Pons (tissue), 1 donor: ENCODE measurements around the gene NHLRC3.
"Not testable (repeated sequence)": the region's sequence is repeated elsewhere in the genome, so short reads cannot be mapped to it uniquely, and the experiment has no call there.

ENCODE experiments used
- DNase-seq: peaks from one replicate; pipeline ENCODE4 v3.0.0-alpha.2; 2016; ENCODE audit warnings: low spot score

Gene NHLRC3

GRCh38 chr13:39037880-39038568 lies at the start of gene NHLRC3, which contains the start of gene PROSER1:
Gene NHLRC3 (plus strand): TSS chr13:39038456. CDS start chr13:39038640, 184 bp downstream.
Gene PROSER1 (minus strand): TSS chr13:39038089. CDS start chr13:39037242, 847 bp downstream.
- DNase-seq, result peak; percentile 96

- DNase-seq, result no peak
Observed at GRCh38 chr13:38990693-38991092, 47.6 kb upstream of the NHLRC3 start, which contains the start of gene STOML3. Gene STOML3 (minus strand): TSS chr13:38990831. CDS start chr13:38990721, 110 bp downstream.

- no peak for DNase-seq
Observed at GRCh38 chr13:38993381-38993780, 44.9 kb upstream of the NHLRC3 start.

- DNase-seq, result no peak
Observed at GRCh38 chr13:38998739-38999138, 39.5 kb upstream of the NHLRC3 start.

GRCh38 chr13:39006371-39007111 lies 31.7 kb upstream of the NHLRC3 start:
- DNase-seq, result not testable (repeated sequence)

GRCh38 chr13:39012608-39013007 lies 25.6 kb upstream of the NHLRC3 start:
- DNase-seq, result no peak

- no peak for DNase-seq
Observed at GRCh38 chr13:39013462-39013861, 24.8 kb upstream of the NHLRC3 start.

- DNase-seq, result no peak
Observed at GRCh38 chr13:39016087-39016486, 22.2 kb upstream of the NHLRC3 start.

GRCh38 chr13:39016787-39017186 lies 21.5 kb upstream of the NHLRC3 start:
- DNase-seq, result peak; percentile 58

- no peak for DNase-seq
Observed at GRCh38 chr13:39020853-39021462, 17.3 kb upstream of the NHLRC3 start.

- no peak for DNase-seq
Observed at GRCh38 chr13:39023316-39023715, 14.9 kb upstream of the NHLRC3 start.

- DNase-seq, result no peak
Observed at GRCh38 chr13:39023761-39024160, 14.5 kb upstream of the NHLRC3 start.

- DNase-seq, result no peak
Observed at GRCh38 chr13:39025433-39025839, 12.8 kb upstream of the NHLRC3 start.

GRCh38 chr13:39032150-39032549 lies 6.1 kb upstream of the NHLRC3 start:
- no peak for DNase-seq

GRCh38 chr13:39034085-39034484 lies 4.2 kb upstream of the NHLRC3 start:
- no peak for DNase-seq

- DNase-seq, result no peak
Observed at GRCh38 chr13:39035204-39035603, 3.1 kb upstream of the NHLRC3 start.

GRCh38 chr13:39035799-39036198 lies 2.5 kb upstream of the NHLRC3 start:
- no peak for DNase-seq

GRCh38 chr13:39036212-39036611 lies 2.0 kb upstream of the NHLRC3 start:
- no peak for DNase-seq

GRCh38 chr13:39037410-39037879 lies 811 bp upstream of the NHLRC3 start:
- DNase-seq, result no peak

- DNase-seq, result no peak
Observed at GRCh38 chr13:39038569-39039030, 344 bp downstream of the NHLRC3 start.

GRCh38 chr13:39039041-39039440 lies 785 bp downstream of the NHLRC3 start:
- no peak for DNase-seq

- no peak for DNase-seq
Observed at GRCh38 chr13:39040206-39040605, 1.9 kb downstream of the NHLRC3 start.

- DNase-seq, result no peak
Observed at GRCh38 chr13:39044536-39044935, 6.3 kb downstream of the NHLRC3 start.
